HG03066 (cell line): ENCODE measurements around the gene FGFR2.
"Not testable (repeated sequence)": the region's sequence is repeated elsewhere in the genome, so short reads cannot be mapped to it uniquely, and the experiment has no call there.

ENCODE experiments used
- ATAC-seq: cut with Tn5 transposase; IDR thresholded peaks from one replicate; pipeline ENCODE4 v1.9.1; 2021; ENCODE audit warnings: low read depth; ENCODE audit not compliant: unreplicated experiment

FGFR2 gene

DNA sequence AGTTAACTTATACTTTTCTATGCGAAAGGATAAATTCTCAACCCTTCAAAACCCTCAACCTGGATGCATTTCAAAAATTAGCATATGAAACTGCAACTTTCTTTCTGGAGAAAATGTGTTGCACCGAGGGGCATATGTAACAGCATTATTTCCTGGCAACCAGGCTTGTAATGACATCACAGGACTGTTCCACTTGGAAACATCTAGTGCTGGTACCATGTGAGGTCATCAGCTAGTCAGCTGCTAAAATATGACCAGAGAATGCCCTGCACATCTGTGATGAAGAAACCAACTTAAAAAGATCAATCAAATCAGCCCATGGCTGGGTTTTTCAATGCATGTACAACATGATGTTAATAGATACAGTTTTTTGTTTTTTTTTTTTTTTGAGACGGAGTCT, 40.0 kb downstream of the FGFR2 start:
- no peak for ATAC-seq

GRCh38 chr10:121556918-121557573, 41.2 kb downstream of the FGFR2 start:
- no peak for ATAC-seq

GRCh38 chr10:121556455-121556854, 41.8 kb downstream of the FGFR2 start:
- no peak for ATAC-seq

GRCh38 chr10:121554916-121555315, 43.3 kb downstream of the FGFR2 start:
- not testable (repeated sequence) for ATAC-seq

GRCh38 chr10:121553511-121554264, 44.6 kb downstream of the FGFR2 start:
- no peak for ATAC-seq

GRCh38 chr10:121552746-121553145, 45.5 kb downstream of the FGFR2 start:
- no peak for ATAC-seq

GRCh38 chr10:121551210-121551885, 46.9 kb downstream of the FGFR2 start:
- ATAC-seq: no peak

DNA sequence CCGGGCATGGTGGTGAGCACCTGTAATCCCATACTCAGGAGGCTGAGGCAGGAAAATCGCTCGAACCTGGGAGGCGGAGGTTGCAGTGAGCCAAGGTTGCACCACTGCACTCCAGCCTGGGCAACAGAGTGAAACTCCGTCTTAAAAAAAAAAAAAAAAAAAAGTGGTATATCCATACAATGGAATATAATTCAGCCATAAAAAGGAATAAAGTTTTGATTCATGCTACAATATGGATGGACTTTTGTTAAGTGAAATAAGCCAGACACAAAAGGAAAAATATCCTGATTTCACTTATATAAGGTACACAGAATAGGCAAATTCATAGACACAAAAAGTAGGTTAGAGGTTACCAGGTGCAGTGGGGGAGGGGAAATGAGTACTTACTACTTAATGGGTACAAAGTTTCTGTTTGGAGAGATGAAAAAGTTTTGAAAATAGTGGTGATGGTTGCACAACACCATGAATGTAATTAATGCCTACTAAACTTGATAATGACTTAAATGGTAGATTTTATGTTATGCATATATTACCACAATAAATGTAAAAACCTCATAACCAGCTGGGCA, 53.9 kb downstream of the FGFR2 start:
- ATAC-seq: no peak

- no peak for ATAC-seq
These were observed 54.7 kb downstream of the FGFR2 start for GRCh38 chr10:121543545-121543944.

DNA sequence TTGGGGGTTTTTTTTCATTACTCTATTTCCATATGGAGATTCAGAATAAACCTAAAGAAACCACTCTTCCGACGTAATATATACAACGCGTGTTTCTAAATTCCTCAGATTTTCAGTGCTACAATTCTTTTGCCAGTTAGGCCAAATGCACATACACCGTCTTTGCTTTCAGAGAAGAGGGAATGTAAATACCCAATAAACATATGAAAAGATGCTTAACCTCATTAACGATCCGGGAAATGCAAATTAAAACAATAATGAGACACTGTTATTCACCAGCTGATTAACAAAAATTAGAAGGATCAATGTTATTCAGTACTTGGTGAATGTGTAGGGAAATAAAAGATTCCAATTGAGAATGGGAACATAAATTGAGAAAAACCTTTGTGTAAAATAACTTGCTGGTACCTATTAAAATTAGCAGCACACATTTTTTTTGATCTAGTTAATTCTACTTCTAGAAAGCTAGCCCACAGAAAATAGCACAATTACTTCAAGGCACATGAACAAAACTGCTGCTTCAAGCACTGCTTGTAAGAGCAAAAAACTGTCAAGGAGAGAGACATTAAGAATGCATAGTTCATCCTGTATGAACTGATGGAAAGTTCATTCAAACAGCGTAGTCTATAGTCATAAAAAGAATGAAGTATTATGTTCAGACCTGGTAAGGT, 56.7 kb downstream of the FGFR2 start:
- ATAC-seq: no peak

GRCh38 chr10:121540732-121541395, 57.4 kb downstream of the FGFR2 start:
- ATAC-seq: no peak

DNA sequence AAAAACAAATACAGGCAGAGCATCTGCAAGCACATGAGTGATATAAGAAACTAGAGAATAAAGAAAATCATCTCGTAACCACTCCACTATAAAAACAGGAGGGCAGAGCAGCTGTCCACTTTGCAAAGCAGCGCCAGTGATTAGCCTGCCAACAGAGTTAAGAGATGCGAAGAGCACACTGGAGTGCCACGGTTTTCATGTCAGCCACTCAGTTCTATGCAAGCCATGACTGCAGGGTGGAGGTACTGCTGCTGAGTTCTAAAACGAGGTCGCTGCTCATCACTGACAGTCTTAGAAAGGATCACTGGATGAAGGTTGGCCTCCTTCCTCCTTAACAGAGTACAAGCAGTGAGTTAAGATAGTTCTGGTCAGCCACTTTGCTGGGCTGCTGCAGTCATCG, 58.5 kb downstream of the FGFR2 start:
- ATAC-seq: no peak

DNA sequence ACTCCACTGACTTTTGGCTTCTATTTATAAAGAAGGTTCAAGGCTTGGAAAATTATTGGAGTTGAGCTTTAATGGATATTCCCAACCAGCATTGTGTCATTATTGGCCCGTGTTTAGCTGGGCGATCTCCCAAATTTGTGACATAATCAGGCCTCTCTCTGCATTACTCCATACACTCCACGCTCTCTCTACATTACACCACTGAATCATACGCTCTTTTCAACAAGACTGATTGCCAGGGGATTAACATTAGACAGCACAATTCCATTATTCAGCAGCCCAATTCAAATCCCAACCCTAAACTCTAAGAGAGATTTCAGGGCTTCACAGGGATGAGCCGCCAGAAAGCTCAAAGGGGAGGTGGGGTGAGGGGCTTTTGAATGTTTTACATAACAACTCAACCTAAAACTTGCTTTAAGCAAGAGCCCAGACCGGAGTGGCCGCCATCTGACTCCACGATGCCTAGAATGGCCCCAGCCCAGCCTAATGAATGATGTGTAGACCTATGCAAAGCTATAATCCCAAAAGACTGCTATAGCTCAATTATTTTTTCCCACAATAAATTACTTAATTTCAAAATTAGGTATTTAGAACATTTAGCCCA, 61.8 kb downstream of the FGFR2 start:
- ATAC-seq: no peak

DNA sequence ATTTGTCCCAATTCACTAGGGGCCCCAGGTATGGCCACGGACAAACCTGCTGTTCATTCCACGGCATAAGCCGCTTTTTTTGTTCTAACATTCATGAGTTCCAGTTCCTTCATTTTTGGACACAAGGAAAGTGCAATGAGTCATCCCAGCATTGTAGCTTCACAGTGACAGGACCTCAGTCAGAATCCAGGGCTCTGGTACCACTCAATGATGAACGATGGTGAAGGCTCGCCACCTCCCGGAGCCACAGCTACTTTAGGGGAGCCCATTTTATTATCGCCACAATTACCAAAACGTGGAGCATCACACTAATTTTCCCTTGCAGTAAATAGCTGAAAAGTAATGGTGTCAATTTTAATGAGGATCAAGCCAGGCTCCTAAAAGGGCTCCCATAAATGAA, 62.9 kb downstream of the FGFR2 start:
- no peak for ATAC-seq

GRCh38 chr10:121532292-121532864, 65.9 kb downstream of the FGFR2 start:
- ATAC-seq: no peak

DNA sequence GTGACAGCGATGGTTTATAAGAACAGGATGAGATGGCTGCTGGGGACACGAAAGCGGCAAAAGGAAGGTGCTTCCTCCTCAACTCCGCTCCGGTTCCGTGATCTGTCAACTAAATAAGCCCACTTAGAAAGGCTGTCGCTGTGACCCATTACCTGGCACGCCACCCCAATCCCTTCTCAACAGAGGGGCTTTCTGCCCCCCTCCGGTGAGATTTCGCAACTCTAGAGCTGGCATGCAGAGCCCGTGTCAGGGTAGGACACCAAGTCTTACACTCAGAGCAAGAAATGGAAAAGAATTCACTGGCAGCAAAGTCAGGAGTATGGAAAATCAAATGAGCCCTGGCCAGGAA, 66.4 kb downstream of the FGFR2 start:
- no peak for ATAC-seq

DNA sequence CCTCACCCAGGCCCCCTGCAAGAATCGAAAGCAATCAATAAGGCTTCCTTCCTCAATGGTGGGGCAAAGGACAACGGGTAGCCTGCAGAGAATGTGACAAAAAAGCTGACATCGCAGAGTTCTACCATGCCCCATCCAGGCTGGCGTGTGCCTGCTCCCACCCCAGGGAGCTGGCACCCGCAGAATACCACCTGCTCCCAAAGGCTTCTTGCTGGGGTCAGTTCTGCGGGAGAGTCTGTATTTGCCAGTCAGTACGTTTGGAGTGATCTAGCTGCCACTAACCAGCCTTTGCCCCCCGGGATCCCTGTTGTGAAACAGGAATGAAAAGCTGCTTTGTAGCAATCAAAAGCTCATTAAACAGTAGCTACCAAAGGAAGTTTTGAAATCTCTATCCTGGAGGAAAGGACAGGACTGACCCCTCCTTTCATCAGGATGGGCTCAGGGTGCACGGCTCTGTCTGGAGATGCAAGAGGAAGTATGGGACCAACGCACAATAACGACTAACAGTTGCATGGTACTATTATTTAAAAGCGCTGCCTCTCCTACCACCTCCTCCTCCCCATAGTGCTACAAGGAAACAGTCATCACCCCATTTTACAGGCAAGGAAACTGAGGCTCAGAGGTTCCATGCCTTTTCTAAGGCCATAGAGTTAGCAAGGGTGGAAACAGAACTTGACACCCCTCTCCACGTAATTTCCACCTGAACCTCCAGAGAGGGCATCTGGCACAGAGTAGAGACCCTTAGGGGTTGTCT, 67.0 kb downstream of the FGFR2 start:
- ATAC-seq: no peak

- no peak for ATAC-seq
These were observed 67.7 kb downstream of the FGFR2 start for GRCh38 chr10:121530481-121531075.

GRCh38 chr10:121527690-121528089, 70.6 kb downstream of the FGFR2 start:
- ATAC-seq: no peak
